VCaP (cell line): ENCODE measurements around the gene MAGED1.
A peak's percentile ranks its signal among the peaks of the same experiment; 100 is the strongest.

Experiments used
- H3K27ac ChIP-seq: fragments of 450-650 bp; 2 replicates; pipeline ENCODE4 v1.5.1; 2017
- TF ChIP-seq, protein P1 (sequence below): fragments of 450-650 bp; conservative IDR thresholded peaks from 2 replicates; pipeline ENCODE4 v1.5.1; 2017; ENCODE audit warnings: mild to moderate bottlenecking, moderate library complexity

MAGED1 gene

DNA sequence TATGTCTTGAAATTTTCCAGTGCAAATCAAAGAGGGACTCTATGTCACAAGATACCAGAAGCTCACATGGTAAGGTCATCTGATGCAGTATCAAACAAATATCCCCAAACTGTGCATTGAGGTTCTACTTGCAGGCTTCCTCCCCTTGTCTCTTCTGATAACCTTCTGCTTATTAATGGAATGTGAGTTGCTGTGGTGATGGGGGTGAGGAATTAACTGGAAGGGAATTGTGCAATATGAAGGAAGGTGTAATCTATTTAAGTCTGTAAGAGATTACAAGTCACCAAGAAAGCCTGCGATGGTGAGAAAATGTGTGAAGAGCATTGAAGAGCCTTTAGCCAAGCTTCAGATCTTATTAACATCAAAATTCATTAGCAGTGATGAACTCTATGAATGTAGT, 15.4 kb upstream of the MAGED1 start:
- TF ChIP-seq, protein P1, sequence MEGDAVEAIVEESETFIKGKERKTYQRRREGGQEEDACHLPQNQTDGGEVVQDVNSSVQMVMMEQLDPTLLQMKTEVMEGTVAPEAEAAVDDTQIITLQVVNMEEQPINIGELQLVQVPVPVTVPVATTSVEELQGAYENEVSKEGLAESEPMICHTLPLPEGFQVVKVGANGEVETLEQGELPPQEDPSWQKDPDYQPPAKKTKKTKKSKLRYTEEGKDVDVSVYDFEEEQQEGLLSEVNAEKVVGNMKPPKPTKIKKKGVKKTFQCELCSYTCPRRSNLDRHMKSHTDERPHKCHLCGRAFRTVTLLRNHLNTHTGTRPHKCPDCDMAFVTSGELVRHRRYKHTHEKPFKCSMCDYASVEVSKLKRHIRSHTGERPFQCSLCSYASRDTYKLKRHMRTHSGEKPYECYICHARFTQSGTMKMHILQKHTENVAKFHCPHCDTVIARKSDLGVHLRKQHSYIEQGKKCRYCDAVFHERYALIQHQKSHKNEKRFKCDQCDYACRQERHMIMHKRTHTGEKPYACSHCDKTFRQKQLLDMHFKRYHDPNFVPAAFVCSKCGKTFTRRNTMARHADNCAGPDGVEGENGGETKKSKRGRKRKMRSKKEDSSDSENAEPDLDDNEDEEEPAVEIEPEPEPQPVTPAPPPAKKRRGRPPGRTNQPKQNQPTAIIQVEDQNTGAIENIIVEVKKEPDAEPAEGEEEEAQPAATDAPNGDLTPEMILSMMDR = no peak
- H3K27ac ChIP-seq = no peak overlapping the region

DNA sequence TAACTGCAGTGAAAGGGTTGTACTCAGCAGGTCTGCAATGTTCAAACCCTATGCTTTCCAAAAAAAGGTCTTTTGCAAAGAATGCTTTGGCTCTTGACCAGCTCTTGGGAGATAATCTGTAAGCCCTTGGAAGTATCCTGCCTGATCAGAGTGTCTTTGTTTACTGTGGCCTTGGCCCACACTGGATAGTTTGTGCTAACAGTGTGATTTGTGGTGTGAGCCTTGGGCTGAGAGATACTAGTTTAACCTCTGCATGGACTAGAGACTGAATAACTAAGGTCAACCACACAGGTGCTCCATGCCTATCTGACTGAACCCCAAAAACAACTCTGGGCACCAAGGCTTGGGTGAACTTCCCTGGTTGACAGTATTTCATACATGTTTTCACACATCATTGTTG, 3.6 kb upstream of the MAGED1 start:
- TF ChIP-seq, protein P1 = no peak
- H3K27ac ChIP-seq = no peak overlapping the region

DNA sequence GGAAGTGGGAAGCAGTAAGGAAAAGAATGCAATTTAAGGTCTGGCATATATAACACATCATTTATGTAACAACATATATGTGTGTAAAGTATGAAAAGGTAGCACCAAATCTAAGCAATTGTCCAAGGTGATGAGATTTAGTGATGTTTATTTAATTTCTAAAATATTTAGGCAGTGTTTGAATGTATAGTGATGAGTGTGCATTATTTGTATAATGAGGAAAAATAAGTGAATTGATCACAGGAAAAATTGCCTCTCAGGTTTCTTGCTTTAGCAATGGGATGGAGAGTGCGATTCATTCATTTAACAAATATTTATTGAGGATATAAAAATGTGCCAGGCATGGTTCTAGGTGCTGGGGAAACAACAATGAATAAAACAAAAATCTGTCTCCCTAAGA, 2.2 kb upstream of the MAGED1 start:
- TF ChIP-seq, protein P1 = no peak
- H3K27ac ChIP-seq = no peak overlapping the region; the same call in 1 of the 2 replicates

DNA sequence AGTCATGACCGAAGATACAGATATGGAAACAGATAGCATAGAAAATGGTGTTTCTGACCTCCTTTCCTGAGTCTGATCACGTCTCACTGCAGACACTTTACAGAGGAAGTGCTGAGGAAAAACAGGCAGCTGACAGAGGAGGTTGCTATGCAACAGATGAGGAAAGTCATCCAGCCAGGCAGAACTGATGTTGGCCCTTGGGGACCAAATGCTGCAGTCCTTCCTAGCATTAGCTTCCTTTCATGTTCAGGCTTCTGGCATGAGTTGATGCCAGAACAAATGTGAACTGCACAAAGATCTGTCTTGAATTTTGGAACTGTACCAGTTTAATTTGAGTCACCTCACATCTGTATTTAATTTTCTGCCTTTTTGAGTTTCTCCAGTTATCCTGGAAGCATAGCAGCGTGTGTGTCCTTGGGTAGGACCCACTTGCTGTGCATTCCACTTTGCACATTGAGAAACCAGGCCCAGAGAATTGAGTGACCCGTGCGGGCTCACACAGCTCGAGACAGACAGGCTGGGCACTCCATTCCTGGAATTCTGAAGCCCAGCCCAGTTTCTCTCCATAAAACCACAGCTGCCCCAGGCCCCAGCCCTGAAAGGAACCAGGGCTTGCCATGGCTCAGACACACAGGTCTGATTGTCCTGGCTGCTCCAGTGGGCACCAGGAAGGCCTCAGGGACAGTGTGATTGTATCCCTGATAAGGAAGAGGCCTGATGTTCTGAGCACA, 1.4 kb upstream of the MAGED1 start:
- TF ChIP-seq, protein P1 = no peak
- peak overlapping the region; percentile 35 for H3K27ac ChIP-seq

DNA sequence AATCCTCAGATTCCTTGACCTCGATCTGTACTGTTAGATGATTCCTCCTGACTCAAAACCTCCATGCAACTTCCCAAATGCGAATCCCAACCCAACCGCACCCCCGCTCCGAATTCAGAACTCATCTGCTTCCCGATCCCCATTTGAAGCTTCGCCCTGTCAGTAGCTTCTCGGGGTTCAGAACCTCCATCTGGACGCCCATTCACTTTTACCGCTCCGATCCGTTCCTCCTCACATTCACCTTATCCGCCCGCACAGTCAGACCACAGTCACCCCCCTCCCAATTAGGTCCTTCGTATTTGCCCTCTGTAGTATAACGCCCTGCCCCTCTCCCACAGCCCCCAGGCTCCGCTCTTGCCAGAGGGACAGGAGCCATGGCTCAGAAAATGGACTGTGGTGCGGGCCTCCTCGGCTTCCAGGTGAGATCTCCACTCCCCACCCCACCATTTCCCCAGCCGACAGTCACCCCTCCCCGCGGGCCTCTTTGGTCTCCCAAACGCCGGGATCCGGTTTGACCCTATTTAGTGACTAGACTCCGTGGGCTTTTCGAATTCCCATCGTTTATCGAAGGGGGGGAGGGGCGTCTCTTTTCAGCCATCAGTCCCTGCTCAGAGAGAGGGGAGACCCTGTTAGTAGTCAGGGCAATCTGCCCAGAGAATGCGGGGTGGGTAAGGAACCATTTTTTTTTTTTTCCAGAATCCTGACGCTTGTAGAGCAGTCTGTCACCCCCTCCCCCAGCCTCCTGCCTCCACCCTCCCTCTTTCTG, 691 bp downstream of the MAGED1 start:
- TF ChIP-seq, protein P1 = no peak
- H3K27ac ChIP-seq = peak overlapping the region; percentile 64

DNA sequence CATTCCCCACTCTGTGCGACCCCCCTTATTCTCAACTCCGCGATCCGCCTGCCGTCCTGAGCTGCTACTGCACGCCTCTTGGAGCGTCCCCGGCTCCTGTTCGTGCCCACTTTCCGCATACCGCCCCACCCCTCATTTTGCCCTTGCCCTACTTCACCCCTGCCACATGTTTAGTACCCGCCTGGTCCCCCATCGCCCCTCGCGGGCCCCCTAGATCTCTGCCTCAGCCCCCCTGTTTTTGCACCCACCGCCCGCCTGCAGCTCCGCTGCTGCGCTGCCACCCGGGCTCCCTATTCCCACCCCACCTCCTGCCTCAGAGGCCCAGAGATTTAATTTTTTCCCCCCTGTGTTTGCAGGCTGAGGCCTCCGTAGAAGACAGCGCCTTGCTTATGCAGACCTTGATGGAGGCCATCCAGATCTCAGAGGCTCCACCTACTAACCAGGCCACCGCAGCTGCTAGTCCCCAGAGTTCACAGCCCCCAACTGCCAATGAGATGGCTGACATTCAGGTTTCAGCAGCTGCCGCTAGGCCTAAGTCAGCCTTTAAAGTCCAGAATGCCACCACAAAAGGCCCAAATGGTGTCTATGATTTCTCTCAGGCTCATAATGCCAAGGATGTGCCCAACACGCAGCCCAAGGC, 1.4 kb downstream of the MAGED1 start:
- peak overlapping the region; percentile 64 for H3K27ac ChIP-seq
- TF ChIP-seq, protein P1 = no peak

DNA sequence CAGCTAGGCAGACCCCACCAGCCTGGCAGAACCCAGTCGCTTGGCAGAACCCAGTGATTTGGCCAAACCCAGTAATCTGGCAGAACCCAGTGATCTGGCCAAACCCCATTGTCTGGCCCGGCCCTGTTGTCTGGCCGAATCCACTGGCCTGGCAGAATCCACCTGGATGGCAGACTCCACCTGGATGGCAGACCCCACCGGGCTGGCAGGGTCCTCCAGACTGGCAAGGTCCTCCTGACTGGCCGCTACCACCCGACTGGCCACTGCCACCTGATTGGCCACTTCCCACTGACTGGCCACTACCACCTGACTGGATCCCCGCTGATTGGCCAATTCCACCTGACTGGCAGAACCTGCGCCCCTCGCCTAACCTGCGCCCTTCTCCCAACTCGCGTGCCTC, 3.2 kb downstream of the MAGED1 start:
- no peak overlapping the region for H3K27ac ChIP-seq
- TF ChIP-seq, protein P1 = no peak
